Left forelimb (tissue), 1 donor: Measurements from ENCODE around the gene ZBTB7B.

Experiments used
- DNase-seq: peaks from one replicate; pipeline ENCODE4 v3.0.0-alpha.2; 2018; ENCODE audit warnings: low spot score

The ZBTB7B gene

GRCh38 chr1:155002464-155003226, at the start of gene ZBTB7B:
Gene ZBTB7B (plus strand): TSS chr1:155002802. CDS start chr1:155014661, 11,859 bp downstream.
- DNase-seq = peak; percentile 77

GRCh38 chr1:154953611-154954038, 49.0 kb upstream of the ZBTB7B start:
- DNase-seq = no peak

- no peak for DNase-seq
These were observed 48.1 kb upstream of the ZBTB7B start for GRCh38 chr1:154954541-154954940.

GRCh38 chr1:154955039-154955717, 47.4 kb upstream of the ZBTB7B start:
- DNase-seq = no peak

GRCh38 chr1:154955718-154956543, 46.7 kb upstream of the ZBTB7B start, which contains the start of gene PBXIP1:
Gene PBXIP1 (minus strand): TSS chr1:154956099. CDS start chr1:154953721, 2,378 bp downstream.
- peak; percentile 90 for DNase-seq

GRCh38 chr1:154956544-154956941, 46.1 kb upstream of the ZBTB7B start:
- no peak for DNase-seq

- DNase-seq = no peak
These were observed 45.4 kb upstream of the ZBTB7B start for GRCh38 chr1:154957091-154957657.

GRCh38 chr1:154958036-154958435, 44.6 kb upstream of the ZBTB7B start:
- DNase-seq = no peak

GRCh38 chr1:154958681-154959425, 43.7 kb upstream of the ZBTB7B start:
- no peak for DNase-seq

- DNase-seq = no peak
These were observed 43.2 kb upstream of the ZBTB7B start for GRCh38 chr1:154959426-154959780.

- DNase-seq = no peak
These were observed 42.0 kb upstream of the ZBTB7B start for GRCh38 chr1:154960446-154961136.

GRCh38 chr1:154961207-154962155, 41.1 kb upstream of the ZBTB7B start, which contains the start of gene PYGO2:
Gene PYGO2 (minus strand): TSS chr1:154961782. CDS start chr1:154961576, 206 bp downstream.
- peak; percentile 92 for DNase-seq

GRCh38 chr1:154962156-154962749, 40.3 kb upstream of the ZBTB7B start:
- DNase-seq = no peak

GRCh38 chr1:154962795-154963330, 39.7 kb upstream of the ZBTB7B start:
- DNase-seq = no peak

- DNase-seq = no peak
These were observed 39.0 kb upstream of the ZBTB7B start for GRCh38 chr1:154963643-154964042.

- DNase-seq = no peak
These were observed 38.2 kb upstream of the ZBTB7B start for GRCh38 chr1:154964359-154964758.

GRCh38 chr1:154966111-154966510, 36.5 kb upstream of the ZBTB7B start:
- no peak for DNase-seq

- DNase-seq = no peak
These were observed 35.2 kb upstream of the ZBTB7B start for GRCh38 chr1:154967331-154967950.
